Mesenchymal stem cell (in vitro differentiated cells and primary cell): Measurements from ENCODE around the gene PTPRN2.

Experiments
- DNase-seq: peaks from one replicate; pipeline ENCODE4 v3.0.0-alpha.2; 2013
- H2AFZ ChIP-seq: one replicate; pipeline ENCODE4 v1.6.1; 2013; ENCODE audit warnings: low read depth, mild to moderate bottlenecking, control low read depth, inconsistent platforms, low read length, moderate library complexity
- H2AK5ac ChIP-seq: 2 replicates; pipeline ENCODE4 v1.6.1; 2013; ENCODE audit warnings: low read length, moderate library complexity, mild to moderate bottlenecking, inconsistent platforms; ENCODE audit not compliant: severe bottlenecking
- H2BK120ac ChIP-seq: one replicate; pipeline ENCODE4 v1.6.1; 2013; ENCODE audit warnings: low read depth, mild to moderate bottlenecking, inconsistent platforms, low read length, moderate library complexity
- H2BK12ac ChIP-seq, 2 experiments: one replicate each; pipeline ENCODE4 v1.6.1; 2013; ENCODE audit warnings: inconsistent platforms in 2 of 2, low read length in 2 of 2, mild to moderate bottlenecking in 2 of 2, moderate library complexity in 2 of 2, control low read depth in 1 of 2
- H2BK15ac ChIP-seq: one replicate; pipeline ENCODE4 v1.6.1; 2013; ENCODE audit warnings: mild to moderate bottlenecking, low read depth, inconsistent platforms; ENCODE audit not compliant: poor library complexity, severe bottlenecking
- H2BK5ac ChIP-seq: 2 replicates; pipeline ENCODE4 v1.6.1; 2013; ENCODE audit warnings: low read depth, mild to moderate bottlenecking, low read length, control low read depth, inconsistent platforms; ENCODE audit not compliant: poor library complexity, severe bottlenecking
- H3K14ac ChIP-seq, 2 experiments: one replicate each; pipeline ENCODE4 v1.6.1; 2013; ENCODE audit warnings: inconsistent platforms in 2 of 2, low read length in 2 of 2, control low read depth in 1 of 2, mild to moderate bottlenecking in 1 of 2, moderate library complexity in 1 of 2
- H3K18ac ChIP-seq, 2 experiments: one replicate each; pipeline ENCODE4 v1.6.1; 2013; ENCODE audit warnings: inconsistent platforms in 2 of 2, low read length in 2 of 2, control low read depth in 1 of 2, low read depth in 1 of 2, mild to moderate bottlenecking in 1 of 2
- H3K23ac ChIP-seq, 2 experiments: one replicate each; pipeline ENCODE4 v1.6.1; 2013; ENCODE audit warnings: inconsistent platforms in 2 of 2, low read length in 2 of 2, mild to moderate bottlenecking in 2 of 2, moderate library complexity in 2 of 2, control low read depth in 1 of 2
- H3K27ac ChIP-seq: 2 replicates; pipeline ENCODE4 v1.5.1; 2013; ENCODE audit warnings: mild to moderate bottlenecking, moderate library complexity, low read length, control low read depth, inconsistent platforms; ENCODE audit not compliant: poor library complexity, severe bottlenecking
- H3K27me3 ChIP-seq, 2 experiments: 2 replicates each; pipeline versions ENCODE4 v1.6.1 to v1.7.0; 2013; ENCODE audit warnings: low read length in 2 of 2, mild to moderate bottlenecking in 2 of 2, moderate library complexity in 2 of 2, control low read depth in 1 of 2, inconsistent platforms in 1 of 2; ENCODE audit not compliant: control insufficient read depth in 1 of 2, insufficient read depth in 1 of 2
- H3K36me3 ChIP-seq, 2 experiments: 2 replicates each; pipeline versions ENCODE4 v1.6.1 to v1.7.0; 2013; ENCODE audit warnings: low read length in 2 of 2, control low read depth in 1 of 2, inconsistent platforms in 1 of 2, low read depth in 1 of 2, mild to moderate bottlenecking in 1 of 2; ENCODE audit not compliant: insufficient read depth in 2 of 2, control insufficient read depth in 1 of 2
- H3K4ac ChIP-seq, 2 experiments: one replicate each; pipeline ENCODE4 v1.6.1; 2013; ENCODE audit warnings: inconsistent platforms in 2 of 2, low read length in 2 of 2, mild to moderate bottlenecking in 2 of 2, moderate library complexity in 2 of 2, control low read depth in 1 of 2, low read depth in 1 of 2
- H3K4me1 ChIP-seq: 2 replicates; pipeline ENCODE4 v1.6.1; 2013; ENCODE audit warnings: low read depth, low read length, control low read depth; ENCODE audit not compliant: control insufficient read depth, insufficient read depth
- H3K4me2 ChIP-seq: 2 replicates; pipeline ENCODE4 v1.6.1; 2013; ENCODE audit warnings: low read length, mild to moderate bottlenecking, inconsistent platforms; ENCODE audit not compliant: poor library complexity, severe bottlenecking
- H3K4me3 ChIP-seq, 2 experiments: 2 replicates each; pipeline versions ENCODE4 v1.5.1 to v1.7.0; 2013; ENCODE audit warnings: low read length in 2 of 2, mild to moderate bottlenecking in 2 of 2, control low read depth in 1 of 2, low read depth in 1 of 2; ENCODE audit not compliant: insufficient read depth in 1 of 2
- H3K79me1 ChIP-seq: replicated peaks from 2 replicates; pipeline ENCODE4 v1.6.1; 2013; ENCODE audit warnings: mild to moderate bottlenecking, control low read depth, low read length, inconsistent platforms; ENCODE audit not compliant: poor library complexity, severe bottlenecking
- H3K9ac ChIP-seq: 2 replicates; pipeline ENCODE4 v1.7.0; 2013; ENCODE audit warnings: mild to moderate bottlenecking, low read length, moderate library complexity
- H3K9me3 ChIP-seq: 2 replicates; pipeline ENCODE4 v1.7.0; 2013; ENCODE audit warnings: mild to moderate bottlenecking, low read length; ENCODE audit not compliant: control insufficient read depth
- H4K8ac ChIP-seq: one replicate; pipeline ENCODE4 v1.6.1; 2013; ENCODE audit warnings: inconsistent platforms, mild to moderate bottlenecking, low read length, moderate library complexity
- H4K91ac ChIP-seq: one replicate; pipeline ENCODE4 v1.6.1; 2013; ENCODE audit warnings: mild to moderate bottlenecking, low read length, inconsistent platforms
- WGBS: methylation state at CpG from one replicate; pipeline ENCODE4 v1.1.7; 2013; ENCODE audit warnings: mixed read lengths; 5-methylcytosine and 5-hydroxymethylcytosine counted together

PTPRN2 gene

DNA sequence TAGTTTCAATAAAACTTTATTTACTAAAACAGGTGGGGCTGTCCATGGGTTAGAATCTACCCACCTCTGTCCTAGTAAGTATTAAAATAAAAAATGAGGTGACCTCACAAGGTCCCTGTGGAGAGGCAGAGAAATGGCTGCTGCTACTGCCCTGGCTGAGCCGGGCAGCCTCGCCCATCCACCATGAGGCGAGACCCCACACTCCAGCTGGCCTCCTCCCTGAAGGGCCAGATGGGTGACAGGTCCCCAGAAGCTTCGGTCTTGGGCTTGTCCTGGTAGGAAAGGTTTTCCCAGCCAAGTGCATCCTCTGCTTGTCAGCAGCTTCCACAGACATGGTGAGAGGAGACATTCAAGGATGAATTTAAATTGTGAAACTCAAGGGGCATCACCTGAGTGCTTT, 565.8 kb downstream of the PTPRN2 start:
- WGBS: 78% methylated on average over 4 of the region's 4 CpGs
- no peaks in the 10 kb centered on the region for H3K9me3 ChIP-seq
- no peak overlapping the region for H2BK5ac ChIP-seq
- DNase-seq: no peak
- H4K91ac ChIP-seq: no peak overlapping the region
- no peak overlapping the region for H3K23ac ChIP-seq
- H3K4me1 ChIP-seq: no peaks in the 10 kb centered on the region
- H3K9ac ChIP-seq: no peak overlapping the region
- H2AK5ac ChIP-seq: no peak overlapping the region
- H3K79me1 ChIP-seq: no peaks in the 10 kb centered on the region
- no peak overlapping the region for H3K4me3 ChIP-seq
- H3K27me3 ChIP-seq: no peaks in the 10 kb centered on the region
- H3K36me3 ChIP-seq: no peaks in the 10 kb centered on the region
- peak overlapping the region; percentile 46 for H2BK15ac ChIP-seq
- H3K27ac ChIP-seq: no peak overlapping the region
- no peak overlapping the region for H3K18ac ChIP-seq
- H2BK12ac ChIP-seq: no peak overlapping the region
- no peak overlapping the region for H2BK120ac ChIP-seq
- no peak overlapping the region for H2AFZ ChIP-seq
- H3K4ac ChIP-seq: no peak overlapping the region
- no peak overlapping the region for H3K14ac ChIP-seq
- no peak overlapping the region for H3K4me2 ChIP-seq
- H4K8ac ChIP-seq: no peak overlapping the region

DNA sequence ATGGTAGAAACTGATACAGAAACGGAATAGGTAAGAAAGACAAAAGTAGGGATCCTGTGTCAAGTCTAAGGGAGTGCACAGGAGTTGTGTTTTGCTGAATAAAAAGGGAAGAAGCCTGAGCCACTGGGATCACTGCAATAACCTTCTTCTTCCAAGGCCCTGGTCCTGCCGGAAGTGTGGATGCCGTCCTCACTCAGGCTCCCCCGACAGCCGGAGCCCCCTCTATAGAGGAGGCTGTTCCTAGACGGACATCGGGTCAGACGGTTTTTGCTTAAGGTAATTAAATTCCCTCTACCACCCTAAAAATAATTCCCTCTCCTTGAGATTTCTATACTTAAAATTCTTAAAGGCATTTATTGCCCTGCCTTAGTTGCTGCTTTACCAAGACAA, 566.9 kb downstream of the PTPRN2 start:
- Histone ChIP-seq H3K27ac (no peak overlapping the region), H3K79me1 (no peaks in the 10 kb centered on the region), H3K9me3 (no peaks in the 10 kb centered on the region), H3K27me3 (no peaks in the 10 kb centered on the region), H2AK5ac (no peak overlapping the region), H2BK5ac (no peak overlapping the region), H2BK120ac (no peak overlapping the region), H3K4ac (no peak overlapping the region), H3K23ac (no peak overlapping the region), H2AFZ (no peak overlapping the region), H3K18ac (no peak overlapping the region), H3K36me3 (no peaks in the 10 kb centered on the region), H3K4me2 (no peak overlapping the region), H4K91ac (peak overlapping the region; percentile 34), H2BK15ac (no peak overlapping the region), H3K14ac (no peak overlapping the region), H3K4me3 (no peak overlapping the region), H2BK12ac (no peak overlapping the region), H3K9ac (no peak overlapping the region), H4K8ac (no peak overlapping the region), H3K4me1 (peaks cover 4% of the 10 kb centered on the region)
- no peak for DNase-seq
- 81% methylated on average over 7 of the region's 8 CpGs for WGBS

DNA sequence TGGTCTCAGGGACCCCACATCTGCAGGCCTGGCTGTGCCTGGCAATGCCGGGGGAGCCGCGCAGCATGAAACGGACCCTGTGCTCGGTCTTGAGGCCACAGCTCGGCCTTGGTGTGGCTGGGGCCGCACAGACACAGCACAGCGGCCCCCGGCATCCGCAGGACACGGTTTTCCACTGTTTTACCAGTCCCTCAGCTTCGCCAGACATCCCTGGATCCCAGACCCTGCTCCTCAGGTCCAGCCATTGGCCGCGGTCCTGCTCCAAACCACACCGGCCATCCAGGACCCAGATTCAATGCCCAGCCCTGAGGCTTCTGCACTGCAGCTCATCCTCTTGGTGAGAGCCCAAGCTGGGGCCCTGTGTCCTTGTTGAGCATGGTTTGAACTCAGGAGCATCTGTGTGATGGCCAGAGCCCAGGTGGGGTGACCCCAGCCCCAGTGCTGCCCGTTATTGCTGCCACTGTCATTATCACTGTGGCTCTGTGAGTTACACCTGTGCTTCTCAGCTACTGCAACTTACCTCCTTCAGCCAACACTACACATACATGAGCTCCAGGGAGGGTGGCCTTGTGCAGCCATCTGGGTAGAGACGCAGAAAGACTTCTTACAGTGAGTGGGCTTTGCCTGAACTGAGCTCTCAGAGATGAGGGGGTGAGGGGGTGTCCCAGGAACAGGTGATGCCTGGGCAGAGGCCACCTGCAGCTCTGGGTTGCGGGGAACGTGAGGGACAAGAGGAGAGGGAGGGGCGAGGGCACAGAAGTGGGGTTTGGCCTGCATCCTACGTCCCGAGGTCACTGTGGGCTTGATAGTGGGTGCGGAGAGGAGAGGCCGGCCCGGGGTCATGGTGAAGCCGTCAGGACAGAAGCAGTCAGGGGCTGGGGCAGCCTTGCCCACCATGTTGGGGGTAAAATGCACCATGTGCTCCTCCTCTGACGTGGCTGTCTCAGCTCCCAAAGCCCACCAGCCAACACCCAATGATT, 567.6 kb downstream of the PTPRN2 start:
- Histone ChIP-seq H3K18ac (no peak overlapping the region), H3K27ac (no peak overlapping the region), H2BK120ac (no peak overlapping the region), H2AK5ac (no peak overlapping the region), H2BK12ac (no peak overlapping the region), H2BK15ac (no peak overlapping the region), H3K36me3 (no peaks in the 10 kb centered on the region), H3K4me3 (no peak overlapping the region), H3K23ac (no peak overlapping the region), H3K14ac (no peak overlapping the region), H2AFZ (no peak overlapping the region), H3K4ac (no peak overlapping the region), H2BK5ac (no peak overlapping the region), H3K9me3 (no peaks in the 10 kb centered on the region), H3K27me3 (no peaks in the 10 kb centered on the region), H4K91ac (peak overlapping the region; percentile 34), H4K8ac (no peak overlapping the region), H3K4me2 (no peak overlapping the region), H3K9ac (no peak overlapping the region), H3K79me1 (no peaks in the 10 kb centered on the region), H3K4me1 (peaks cover 5% of the 10 kb centered on the region)
- WGBS: 84% methylated on average over 26 of the region's 27 CpGs
- no peak for DNase-seq

DNA sequence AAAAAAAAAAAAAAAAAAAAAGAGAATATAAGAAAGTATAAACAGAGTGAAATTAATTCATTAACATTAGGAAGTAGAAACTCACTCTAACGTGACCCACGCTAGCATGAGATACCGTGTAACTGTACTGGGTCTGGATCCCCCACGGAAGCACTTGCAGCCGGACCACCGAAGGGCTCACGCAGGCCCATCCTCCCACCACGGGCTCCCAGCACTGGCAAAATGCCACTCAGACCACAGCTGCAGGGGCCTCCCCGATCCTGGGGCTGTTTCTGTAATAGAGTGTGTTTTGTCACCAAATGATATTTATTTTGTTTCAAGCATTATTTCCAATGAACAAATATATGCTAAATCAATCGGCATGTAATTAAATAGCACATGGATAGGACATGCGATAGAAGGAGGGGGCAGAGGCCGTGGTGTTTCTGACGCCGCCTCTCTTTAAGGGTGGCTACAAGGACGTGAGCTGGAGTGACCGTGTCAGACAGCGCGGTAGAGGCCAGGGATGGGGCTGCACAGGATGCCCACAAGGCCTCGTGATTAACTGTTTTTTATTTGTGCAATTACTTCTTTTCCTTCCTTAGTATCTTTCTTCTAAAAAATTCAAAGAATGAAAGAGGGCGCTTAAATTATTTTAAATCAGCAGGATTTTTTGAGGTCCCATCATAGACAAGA, 568.5 kb downstream of the PTPRN2 start:
- Histone ChIP-seq H2BK15ac (no peak overlapping the region), H3K79me1 (no peaks in the 10 kb centered on the region), H3K4me2 (no peak overlapping the region), H2BK120ac (no peak overlapping the region), H3K27ac (no peak overlapping the region), H4K91ac (no peak overlapping the region), H3K14ac (no peak overlapping the region), H3K36me3 (no peaks in the 10 kb centered on the region), H3K23ac (no peak overlapping the region), H3K9me3 (no peaks in the 10 kb centered on the region), H2AFZ (no peak overlapping the region), H3K27me3 (no peaks in the 10 kb centered on the region), H3K4me1 (peaks cover 5% of the 10 kb centered on the region), H2AK5ac (no peak overlapping the region), H2BK5ac (no peak overlapping the region), H3K4me3 (no peak overlapping the region), H3K18ac (no peak overlapping the region), H2BK12ac (no peak overlapping the region), H4K8ac (no peak overlapping the region), H3K4ac (no peak overlapping the region), H3K9ac (no peak overlapping the region)
- no peak for DNase-seq
- 92% methylated on average over 18 of the region's 20 CpGs for WGBS
